Activated CD8-positive, alpha-beta memory T cell treated with anti-CD3 and anti-CD28 coated beads, Interleukin-2, amount 50 U/mL, for 48 hours (primary cell): Measurements from ENCODE around the gene ENPP7.

Experiments
- DNase-seq: peaks from one replicate; pipeline ENCODE4 v3.0.0-alpha.2; 2020

ENPP7 gene

DNA sequence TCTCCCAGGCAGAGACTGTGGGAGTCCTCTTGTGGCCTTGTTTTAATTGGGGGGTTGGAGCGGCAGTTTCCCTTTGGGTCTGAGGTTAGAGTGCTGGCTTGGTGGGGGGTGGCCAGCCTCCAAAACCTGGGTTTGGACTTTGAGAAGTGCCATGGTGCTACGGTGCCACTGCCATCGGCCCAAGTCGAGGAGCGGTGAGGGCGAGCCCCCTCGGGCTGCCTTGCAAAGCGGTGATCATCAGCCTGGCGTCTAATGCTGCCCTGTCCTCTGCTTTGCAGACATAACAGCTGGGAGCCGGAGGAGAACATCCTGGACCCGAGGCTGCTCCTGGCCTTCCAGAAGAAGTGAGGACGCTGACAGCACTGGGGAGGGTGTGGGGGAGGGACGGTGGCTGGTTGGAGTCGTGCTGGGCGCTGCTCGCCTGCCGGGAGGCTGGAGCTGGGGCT is 48.4 kb downstream of the ENPP7 start:
- DNase-seq, result no peak

DNA sequence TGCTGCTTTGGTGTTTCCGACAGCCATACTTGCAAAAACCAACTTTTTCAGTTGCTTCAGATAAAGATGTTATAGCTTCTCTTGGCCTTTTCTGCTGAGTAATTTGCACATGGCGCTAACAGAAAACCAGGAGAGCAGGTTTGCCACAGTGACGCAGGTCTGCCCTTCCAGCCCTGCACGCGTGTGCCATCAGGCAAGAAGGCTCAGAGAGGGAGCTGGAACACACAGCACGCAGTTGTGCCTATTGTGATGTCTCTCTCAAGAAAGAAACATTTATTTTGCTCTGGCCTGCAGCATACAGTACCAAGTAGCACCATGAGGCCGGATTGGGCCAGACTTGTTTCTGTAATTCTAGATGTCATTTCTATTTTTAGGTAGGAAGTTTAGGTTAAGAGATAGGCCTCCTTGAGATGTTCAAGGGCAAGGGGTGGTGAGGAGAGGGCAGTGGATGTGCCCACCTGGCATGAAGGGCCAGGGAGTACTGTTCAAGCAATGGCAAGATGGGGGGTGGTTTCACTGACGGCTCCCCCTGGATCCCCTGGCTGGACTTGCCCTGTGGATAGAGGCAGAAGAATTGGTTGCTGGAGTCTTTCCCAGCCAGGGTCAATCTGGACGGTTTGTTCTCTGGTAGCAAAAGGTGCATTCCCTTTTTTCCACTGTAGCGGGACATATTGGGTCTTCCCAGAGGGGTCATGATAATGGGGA is 49.1 kb downstream of the ENPP7 start:
- DNase-seq, result no peak

DNA sequence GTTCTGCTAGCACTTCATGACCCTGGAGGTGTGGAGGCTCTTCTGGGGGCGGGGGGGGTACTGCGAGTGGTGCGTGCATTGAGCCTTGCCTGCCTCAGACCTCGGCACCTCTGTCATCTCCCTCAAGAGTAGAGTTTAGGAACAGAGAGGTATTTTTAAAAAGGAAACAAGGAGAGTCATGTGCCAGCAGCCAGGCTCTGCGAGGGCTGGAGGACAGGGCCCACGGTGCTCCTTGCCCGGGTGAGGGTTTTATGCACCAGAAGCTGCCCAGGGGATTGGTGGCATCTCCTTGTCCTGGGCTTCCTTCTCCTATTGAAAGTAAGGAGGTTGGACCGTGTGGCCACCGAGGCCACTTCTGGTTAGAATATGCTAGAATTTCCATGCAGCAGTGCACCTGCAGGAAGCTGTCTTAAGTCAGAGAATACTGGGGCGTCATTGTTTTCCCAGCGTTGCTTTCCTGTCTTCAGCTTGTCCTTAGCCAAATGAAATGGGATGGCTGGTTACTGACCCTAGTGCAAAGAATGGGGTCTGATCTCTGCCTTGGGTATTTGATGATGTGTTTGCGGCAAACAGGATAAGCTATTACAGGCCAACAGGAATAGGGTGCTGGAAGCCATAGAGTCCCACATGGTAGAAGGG is 50.4 kb downstream of the ENPP7 start:
- no peak for DNase-seq

DNA sequence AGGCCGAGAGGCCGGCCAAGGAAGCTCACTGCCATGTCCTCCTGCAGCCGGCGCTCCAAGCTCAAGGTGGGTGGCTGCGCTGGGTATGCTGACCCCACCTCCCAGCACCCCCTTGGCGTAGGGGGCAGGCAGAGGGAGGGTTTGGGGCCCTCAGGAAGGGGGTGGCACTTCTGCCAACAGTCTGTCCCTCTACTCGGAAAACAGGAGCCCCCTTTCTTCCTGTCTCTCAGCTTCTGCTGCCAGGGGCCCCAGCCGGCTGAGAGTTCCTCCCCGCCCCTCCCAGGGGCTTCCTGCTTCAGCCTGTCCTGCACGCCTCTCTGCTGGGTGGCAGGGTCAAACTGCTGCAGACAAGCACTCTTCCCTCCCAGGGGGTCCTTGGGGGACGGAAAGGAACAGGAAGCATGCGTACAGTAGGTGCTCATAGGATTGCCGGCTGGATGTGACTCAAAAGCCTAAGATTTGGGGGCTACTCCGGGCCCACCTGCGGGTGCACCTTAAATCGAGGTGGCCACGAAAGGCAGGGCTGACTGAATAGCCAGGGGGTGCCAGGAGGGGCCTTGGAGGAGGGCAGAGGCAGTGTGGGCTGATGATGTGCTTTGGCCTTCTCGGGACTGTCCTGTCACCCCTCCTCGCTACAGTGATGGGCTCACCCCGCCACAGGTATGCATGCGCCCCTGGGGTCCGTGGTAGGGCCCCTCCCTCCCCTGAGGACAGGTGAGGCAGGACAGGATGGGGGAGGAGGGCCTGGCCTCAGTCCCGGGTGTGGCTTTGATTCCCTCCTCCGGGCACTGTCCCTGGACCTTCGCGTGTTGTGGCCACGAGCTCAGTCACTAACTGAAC is 51.2 kb downstream of the ENPP7 start:
- DNase-seq, result no peak

DNA sequence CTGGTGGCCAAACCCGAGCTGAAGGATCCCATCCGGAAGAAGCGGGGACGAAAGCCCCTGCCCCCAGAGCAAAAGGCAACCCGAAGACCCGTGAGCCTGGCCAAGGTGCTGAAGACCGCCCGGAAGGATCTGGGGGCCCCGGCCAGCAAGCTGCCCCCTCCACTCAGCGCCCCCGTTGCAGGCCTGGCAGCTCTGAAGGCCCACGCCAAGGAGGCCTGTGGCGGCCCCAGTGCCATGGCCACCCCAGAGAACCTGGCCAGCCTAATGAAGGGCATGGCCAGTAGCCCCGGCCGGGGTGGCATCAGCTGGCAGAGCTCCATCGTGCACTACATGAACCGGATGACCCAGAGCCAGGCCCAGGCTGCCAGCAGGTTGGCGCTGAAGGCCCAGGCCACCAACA is 53.1 kb downstream of the ENPP7 start:
- no peak for DNase-seq

DNA sequence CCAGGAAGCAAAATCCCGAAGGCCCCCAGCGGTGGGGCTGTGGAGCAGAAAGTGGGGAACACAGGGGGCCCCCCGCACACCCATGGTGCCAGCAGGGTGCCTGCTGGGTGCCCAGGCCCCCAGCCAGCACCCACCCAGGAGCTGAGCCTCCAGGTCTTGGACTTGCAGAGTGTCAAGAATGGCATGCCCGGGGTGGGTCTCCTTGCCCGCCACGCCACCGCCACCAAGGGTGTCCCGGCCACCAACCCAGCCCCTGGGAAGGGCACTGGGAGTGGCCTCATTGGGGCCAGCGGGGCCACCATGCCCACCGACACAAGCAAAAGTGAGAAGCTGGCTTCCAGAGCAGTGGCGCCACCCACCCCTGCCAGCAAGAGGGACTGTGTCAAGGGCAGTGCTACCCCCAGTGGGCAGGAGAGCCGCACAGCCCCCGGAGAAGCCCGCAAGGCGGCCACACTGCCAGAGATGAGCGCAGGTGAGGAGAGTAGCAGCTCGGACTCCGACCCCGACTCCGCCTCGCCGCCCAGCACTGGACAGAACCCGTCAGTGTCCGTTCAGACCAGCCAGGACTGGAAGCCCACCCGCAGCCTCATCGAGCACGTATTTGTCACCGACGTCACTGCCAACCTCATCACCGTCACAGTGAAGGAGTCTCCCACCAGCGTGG is 53.7 kb downstream of the ENPP7 start:
- DNase-seq, result no peak

DNA sequence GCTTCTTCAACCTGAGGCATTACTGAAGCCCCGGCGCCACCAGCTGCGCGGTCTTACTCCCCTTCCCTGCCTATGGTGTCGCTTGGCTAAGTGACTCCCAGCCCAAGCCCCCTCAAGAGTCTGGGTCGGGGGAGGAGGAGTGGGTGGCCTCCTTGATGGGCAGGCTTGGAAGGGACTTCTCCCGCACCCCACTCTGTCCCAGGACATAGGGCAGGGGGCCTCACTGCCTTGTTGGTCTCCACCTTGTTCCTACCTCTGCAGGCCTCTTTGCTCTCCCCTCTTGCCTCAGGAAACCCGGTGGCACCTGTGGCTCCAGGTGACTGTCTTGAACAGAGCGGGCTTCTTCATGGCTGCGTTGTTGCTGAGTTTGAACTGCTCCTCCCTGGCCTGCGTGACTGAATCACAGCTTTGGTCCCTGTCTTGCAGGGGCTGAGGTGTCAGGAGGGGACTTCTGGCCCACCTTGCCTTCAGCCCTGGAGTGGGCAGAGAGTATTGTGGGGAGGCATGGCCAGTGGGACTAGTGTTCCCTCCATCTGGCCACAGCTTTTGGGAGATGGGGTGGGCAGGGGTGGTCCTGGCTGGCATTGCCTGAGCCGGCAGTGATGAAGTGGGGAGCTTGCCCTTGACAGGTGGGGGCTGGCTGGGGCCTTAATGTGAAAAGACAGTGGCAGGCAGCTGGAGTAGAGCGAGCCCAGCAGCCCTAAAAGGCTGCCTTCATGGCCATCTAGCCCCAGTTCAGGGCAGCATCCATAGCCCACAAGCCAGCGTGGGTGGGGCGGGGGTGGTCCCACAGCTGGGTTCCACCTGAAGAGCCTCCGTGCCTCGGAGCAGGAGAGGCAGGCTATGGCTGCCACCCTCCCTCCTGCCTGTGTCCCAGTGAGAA is 54.5 kb downstream of the ENPP7 start:
- DNase-seq, result no peak

DNA sequence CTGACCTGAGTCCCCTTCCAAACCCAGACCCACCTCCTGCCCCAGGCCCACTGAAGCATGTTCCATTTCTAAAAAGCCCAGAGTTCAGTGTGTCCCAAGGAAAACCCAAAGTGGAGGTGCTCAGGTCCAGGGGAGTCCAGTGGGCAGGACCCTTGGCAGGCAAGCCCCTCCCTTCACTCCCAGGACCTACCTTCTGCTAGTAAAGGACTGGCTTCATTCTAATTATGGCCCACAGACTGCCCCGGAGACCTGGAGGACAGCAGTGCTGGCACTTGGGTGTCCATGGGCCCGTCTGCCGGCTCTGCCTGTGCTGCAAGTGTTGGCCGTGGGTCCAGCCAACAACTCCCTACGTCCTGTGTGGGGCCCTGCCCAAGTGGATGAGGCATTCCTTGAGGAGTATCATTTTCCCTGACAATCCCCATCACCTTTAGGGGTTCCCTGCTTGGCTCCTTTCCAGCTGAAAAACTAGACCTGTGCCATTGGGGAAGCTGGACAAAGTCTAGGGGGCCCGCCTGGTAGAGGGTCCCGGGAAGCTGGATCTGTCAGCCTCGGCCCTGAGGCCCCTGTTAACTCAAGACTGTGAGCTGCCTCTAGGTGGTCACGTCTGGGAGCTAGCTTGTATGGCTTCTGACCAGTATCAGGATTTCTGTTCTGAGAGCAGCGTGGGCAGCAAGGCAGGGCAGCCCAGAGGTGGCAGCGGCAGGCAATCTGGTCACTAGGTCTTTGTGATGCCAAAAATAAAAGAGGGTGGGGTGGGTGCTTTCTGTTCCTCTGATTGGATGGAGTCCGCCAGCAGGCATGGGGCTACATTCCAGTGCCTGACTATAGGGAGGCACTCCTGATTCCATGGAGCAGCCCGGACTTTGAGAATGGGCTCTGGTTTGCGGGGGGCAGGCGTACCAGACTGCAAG is 55.4 kb downstream of the ENPP7 start:
- no peak for DNase-seq

DNA sequence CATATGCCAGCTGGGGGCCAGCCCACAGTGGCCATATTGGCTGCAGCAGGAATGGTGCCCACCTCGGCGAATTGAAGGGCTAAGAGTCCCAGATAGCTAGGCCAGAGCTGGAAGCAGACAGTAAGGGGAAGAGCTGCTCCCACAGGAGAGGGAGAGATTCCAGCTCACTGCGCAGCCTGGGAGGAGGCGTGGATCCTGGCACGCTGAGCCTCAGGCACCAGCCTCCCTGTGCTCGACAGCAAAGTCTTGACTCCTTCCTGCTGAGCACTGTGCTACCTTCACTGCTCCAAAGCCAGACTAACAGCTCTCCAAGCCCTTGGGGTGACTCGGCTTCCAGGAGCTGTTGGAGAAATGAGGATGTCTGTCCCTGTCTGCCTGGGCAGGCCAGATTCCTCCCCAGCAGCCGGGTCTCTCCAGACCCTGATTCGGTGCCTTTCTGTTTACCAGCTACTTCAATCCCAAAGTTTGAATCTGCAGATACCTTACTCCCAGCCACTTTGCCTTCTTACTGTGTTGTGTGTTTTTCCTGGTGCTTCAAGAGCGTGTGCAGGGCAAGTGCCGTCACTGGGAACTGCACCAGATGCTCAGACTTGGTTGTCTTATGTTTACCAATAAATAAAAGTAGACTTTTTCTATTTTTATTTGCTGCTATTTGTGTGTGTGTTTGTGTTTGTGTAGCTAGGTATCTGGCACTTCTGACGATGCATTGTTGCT is 56.3 kb downstream of the ENPP7 start:
- DNase-seq, result no peak

DNA sequence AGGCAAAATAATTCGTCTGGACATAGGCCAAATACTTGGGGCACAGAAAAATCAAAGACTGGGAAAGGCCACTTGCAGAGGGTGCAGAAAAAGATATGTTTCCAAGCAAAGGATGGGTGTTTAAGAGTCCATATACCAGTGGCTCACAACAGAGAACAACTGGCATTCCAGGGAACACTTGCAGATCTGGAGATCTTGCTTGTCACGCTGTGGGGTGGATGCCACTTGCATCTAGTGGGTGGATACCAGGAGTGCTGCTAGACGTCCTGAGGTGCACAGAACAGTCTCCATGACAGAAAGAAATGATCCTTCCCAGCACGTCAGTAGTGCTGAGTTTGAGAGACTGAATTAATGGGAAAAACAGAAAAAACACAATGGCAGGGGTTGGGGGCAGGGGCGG is 57.7 kb downstream of the ENPP7 start:
- DNase-seq, result no peak

DNA sequence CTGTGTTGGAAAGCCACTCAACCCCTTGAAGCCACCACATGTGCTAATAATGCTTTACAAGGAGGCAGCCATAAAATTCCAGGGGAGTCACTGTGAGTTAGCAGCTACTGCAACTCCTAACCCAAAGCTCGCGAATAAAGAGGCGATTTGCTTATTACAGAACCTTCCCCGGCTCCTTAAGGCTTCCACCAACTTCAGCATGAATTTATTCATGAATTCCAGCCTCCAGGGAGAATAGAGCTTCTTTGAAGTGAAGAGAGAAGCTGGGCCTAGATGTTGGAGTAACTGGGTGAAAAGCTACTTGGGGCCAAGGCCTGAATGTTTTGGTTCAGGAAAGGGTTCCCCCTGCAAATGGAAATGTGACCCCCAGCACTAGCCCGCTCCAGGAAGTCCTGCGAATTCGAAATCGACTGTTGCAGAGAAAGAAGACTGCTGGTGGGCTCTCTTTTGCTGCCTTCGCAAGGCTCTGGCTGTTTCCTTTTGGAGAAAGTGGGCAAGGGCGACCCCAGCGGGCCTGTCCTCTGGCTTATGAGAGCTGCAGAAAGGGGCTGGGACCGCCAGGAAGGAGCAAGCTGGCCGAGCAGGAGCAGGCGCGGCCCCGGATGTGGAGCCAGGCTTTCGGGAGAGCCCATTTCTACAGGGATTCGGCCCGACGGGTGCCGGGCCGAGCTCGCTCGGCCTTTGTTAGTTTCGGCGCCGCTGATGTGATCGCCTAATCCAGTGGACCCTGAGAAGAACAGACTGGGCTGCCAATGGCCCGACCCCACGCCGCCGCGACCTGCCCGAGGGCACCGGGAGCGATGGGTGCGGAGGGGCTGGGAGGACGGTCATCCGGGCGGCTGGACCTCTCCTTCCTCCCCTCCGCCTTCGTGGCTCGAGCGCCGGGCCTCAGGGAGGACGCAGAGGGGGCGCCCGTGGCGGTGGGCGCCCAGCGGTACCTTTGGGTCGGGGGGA is 58.5 kb downstream of the ENPP7 start:
- DNase-seq, result no peak

DNA sequence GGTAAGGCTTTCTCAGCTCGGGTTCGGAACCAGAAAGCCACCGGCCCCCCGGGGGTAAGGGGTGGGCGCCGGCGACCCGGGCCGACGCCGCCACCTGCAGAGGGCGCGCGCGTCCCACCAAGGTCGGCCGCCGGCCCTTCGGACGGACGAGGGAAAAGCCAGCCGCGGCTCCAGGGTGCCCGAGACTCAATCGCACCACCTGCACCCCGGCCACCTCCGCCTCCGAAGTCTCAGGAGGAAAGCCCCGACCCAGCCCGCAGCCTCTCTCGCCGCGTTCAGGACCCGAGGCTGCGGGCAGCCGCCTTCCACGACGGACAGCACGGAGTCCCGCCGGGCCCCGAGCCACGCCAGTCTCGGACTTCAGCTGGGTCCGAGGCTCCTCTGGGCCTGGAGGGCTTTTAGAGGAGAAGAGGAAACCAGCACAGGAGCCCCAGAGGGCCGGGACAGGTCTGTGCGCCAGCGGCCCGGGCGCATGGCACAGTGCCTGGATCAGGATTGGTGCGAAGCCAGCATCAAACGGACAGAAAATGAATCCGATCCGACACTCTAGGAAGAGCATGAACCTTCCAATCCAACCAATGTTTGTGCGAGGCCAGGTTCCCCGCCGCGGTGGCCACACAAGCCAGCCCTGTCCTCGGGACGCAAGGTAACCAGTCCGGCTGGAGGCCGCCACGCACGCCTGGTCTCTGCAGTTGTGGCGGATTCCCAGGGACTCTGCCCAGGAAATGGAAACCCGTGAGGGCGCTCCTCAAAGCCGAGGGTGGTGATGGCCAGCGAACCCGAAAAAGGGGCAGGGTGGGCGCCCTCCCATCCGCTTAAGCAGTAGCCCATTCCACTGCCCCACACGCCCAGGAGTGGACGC is 59.4 kb downstream of the ENPP7 start:
- no peak for DNase-seq

DNA sequence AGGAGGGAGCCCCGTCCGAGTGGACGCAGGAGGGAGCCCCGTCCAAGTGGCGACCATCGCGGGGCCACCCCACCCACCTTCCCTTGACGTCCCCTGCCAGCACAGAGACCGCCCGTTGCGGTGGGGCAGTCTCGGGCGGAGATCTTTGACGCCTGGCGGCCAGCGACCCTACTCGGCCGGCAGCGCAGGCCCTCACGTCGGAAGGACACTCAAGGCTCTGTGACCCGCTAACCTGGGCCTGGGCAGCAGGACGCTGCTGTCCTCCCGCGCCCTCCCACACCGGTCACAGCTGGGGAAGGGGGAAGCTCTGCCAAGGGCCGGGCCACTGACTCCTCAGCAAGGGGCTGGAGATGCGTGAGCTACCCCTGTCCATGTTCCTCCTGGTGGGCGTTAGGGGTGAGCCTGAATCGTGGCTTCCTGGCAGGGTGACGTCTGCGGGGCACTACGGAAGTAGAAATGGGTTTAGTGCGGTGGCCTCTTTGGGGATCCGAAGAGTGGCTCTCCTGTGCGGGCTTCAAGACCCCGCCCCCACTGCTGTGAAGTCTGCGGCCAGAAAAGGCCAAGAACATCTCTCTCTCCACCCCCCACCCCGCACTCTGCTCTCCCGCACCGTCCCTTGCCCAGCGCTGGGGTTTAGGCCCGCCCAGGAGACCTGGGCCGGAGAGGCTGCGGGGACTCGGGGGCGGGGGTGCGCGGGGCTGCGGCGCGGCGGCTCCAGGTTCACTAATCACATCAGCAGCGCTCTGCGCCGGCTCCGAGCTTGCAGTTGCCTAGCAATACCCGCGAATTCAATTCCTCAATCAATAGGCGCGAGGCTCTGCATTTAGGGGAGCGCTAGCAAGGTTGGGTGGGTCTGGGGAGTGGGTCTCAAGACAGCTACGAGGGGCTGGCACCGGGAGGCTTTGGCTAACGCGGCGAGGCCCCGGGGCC is 60.3 kb downstream of the ENPP7 start:
- DNase-seq, result no peak

DNA sequence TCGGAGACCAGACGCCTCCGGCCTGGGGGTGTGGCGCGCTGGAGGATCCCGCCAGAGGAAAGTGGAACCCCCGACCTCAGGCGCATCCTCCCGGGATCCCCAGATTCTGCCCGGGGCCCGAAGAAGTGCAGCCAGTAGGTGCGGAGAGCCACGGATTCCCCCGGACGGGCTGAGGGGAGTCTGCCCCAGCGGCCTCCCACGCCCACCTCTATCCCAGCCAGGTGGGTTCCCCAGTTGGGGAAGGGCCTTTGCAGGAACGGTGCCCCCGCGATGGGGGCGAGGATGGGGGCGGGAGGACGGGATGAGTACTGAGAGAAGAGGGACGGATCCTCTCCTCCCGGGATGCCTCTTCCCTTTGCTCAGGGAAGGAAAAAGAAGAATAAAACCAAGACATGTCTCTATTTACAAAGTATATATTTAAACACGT is 61.0 kb downstream of the ENPP7 start:
- no peak for DNase-seq
